CD8-positive, alpha-beta memory T cell (primary cell): ENCODE results near the gene MARCO. TPM values are rescaled to one million over a fixed set of nuclear protein-coding genes. Genes with fewer than 3 reads are reported as not detected.

Source experiments
- CTCF ChIA-PET: fragments of 350-600 bp; sonication (Branson Sonifier 250); formaldehyde crosslinking; loops from one replicate; lab custom pipeline; 2021; ENCODE audit warnings: antibody characterized with exemption; lab: Charles Lee
- POLR2A ChIA-PET: fragments of 350-600 bp; sonication (Branson Sonifier 250); formaldehyde crosslinking; loops from one replicate; lab custom pipeline; 2021; ENCODE audit warnings: antibody characterized with exemption; lab: Charles Lee
- DNase-seq, 5 donors: peaks; one replicate each; pipeline versions ENCODE4 v3.0.0 to v3.0.0-alpha.2; 2020 to 2022; ENCODE audit warnings: mixed read lengths in 1 of 5
- H3K27ac ChIP-seq: one replicate; pipeline ENCODE4 v1.7.0; 2013; ENCODE audit warnings: low read depth, mild to moderate bottlenecking, low read length, moderate library complexity
- H3K27me3 ChIP-seq: 2 replicates; pipeline ENCODE4 v1.7.0; 2013; ENCODE audit warnings: low read length, mild to moderate bottlenecking; ENCODE audit not compliant: insufficient read depth, poor library complexity, severe bottlenecking
- H3K36me3 ChIP-seq: 2 replicates; pipeline ENCODE4 v1.7.0; 2013; ENCODE audit warnings: mild to moderate bottlenecking, low read length, moderate library complexity; ENCODE audit not compliant: insufficient read depth
- H3K4me1 ChIP-seq: 2 replicates; pipeline ENCODE4 v1.7.0; 2013; ENCODE audit warnings: mild to moderate bottlenecking, low read length, moderate library complexity; ENCODE audit not compliant: insufficient read depth
- H3K4me3 ChIP-seq: 2 replicates; pipeline ENCODE4 v1.7.0; 2013; ENCODE audit warnings: mild to moderate bottlenecking, low read length
- H3K9me3 ChIP-seq: 2 replicates; pipeline ENCODE4 v1.7.0; 2013; ENCODE audit warnings: mild to moderate bottlenecking, low read length
- H3K27ac Mint-ChIP-seq, 8 donors: one replicate each; pipeline ENCODE4 v1.8.0; 2020 to 2021; ENCODE audit warnings: mixed read lengths in 8 of 8, mild to moderate bottlenecking in 6 of 8, inconsistent platforms in 3 of 8, moderate library complexity in 3 of 8
- H3K27me3 Mint-ChIP-seq, 2 donors: one replicate each; pipeline ENCODE4 v1.8.0; 2020 to 2021; ENCODE audit warnings: mixed read lengths in 2 of 2, mild to moderate bottlenecking in 1 of 2, moderate library complexity in 1 of 2
- H3K36me3 Mint-ChIP-seq, 3 donors: one replicate each; pipeline ENCODE4 v1.8.0; 2020 to 2021; ENCODE audit warnings: mixed read lengths in 3 of 3, inconsistent platforms in 1 of 3, mild to moderate bottlenecking in 1 of 3
- H3K4me1 Mint-ChIP-seq, 3 donors: one replicate each; pipeline ENCODE4 v1.8.0; 2020 to 2021; ENCODE audit warnings: mixed read lengths in 3 of 3, inconsistent platforms in 1 of 3, mild to moderate bottlenecking in 1 of 3
- H3K4me3 Mint-ChIP-seq, 7 donors: one replicate each; pipeline ENCODE4 v1.8.0; 2020 to 2021; ENCODE audit warnings: mixed read lengths in 7 of 7, mild to moderate bottlenecking in 6 of 7, moderate library complexity in 4 of 7, inconsistent platforms in 2 of 7
- H3K9me3 Mint-ChIP-seq, 5 donors: one replicate each; pipeline ENCODE4 v1.8.0; 2020 to 2022; ENCODE audit warnings: mixed read lengths in 5 of 5, mild to moderate bottlenecking in 3 of 5, moderate library complexity in 2 of 5, inconsistent platforms in 1 of 5
- polyA plus RNA-seq: library from polyadenylated mRNA; unstranded; fragments of 300-500 nt; fragmentation: Illumina TruSeq; gene quantifications from one replicate; pipeline ENCODE4 v1.2.3, GENCODE V29; 2021
- total RNA-seq, 2 experiments: library from RNA; stranded (reverse); gene quantifications; one replicate each; pipeline ENCODE4 v1.2.3, GENCODE V29; 2021

Gene MARCO
- total RNA-seq (not detected), polyA plus RNA-seq (not detected)

- Mint-ChIP-seq H3K4me3 (no peak within 1 kb of the TSS), H3K27me3 (peaks cover 3% of the 10 kb centered on the region in 2 donors), H3K9me3 (peaks cover 0 to 3% (median 0%) of the 10 kb centered on the region in 5 donors), H3K36me3 (no peaks in the 10 kb centered on the region), H3K27ac (peak within 1 kb of the TSS in 1 of 8 donors; percentile 15), H3K4me1 (no peaks in the 10 kb centered on the region)
- DNase-seq, result no peak
- H3K4me3 ChIP-seq, result no peak within 1 kb of the TSS
- no peaks in the 10 kb centered on the region for H3K4me1 ChIP-seq
- CTCF ChIA-PET, result no interaction called here
- H3K27ac ChIP-seq, result no peak within 1 kb of the TSS
- H3K27me3 ChIP-seq, result no peaks in the 10 kb centered on the region
- POLR2A ChIA-PET, result no interaction called here
- H3K36me3 ChIP-seq, result no peaks in the 10 kb centered on the region
- no peaks in the 10 kb centered on the region for H3K9me3 ChIP-seq
Observed at GRCh38 chr2:118942031-118942430, at the start of gene MARCO. Gene MARCO (plus strand): TSS chr2:118942194. CDS start chr2:118942301, 107 bp downstream.

GRCh38 chr2:118893100-118893499, 48.9 kb upstream of the MARCO start:
- Histone ChIP-seq H3K27me3 (no peaks in the 10 kb centered on the region), H3K36me3 (no peaks in the 10 kb centered on the region), H3K27ac (no peak overlapping the region), H3K9me3 (peaks cover 8% of the 10 kb centered on the region), H3K4me3 (no peak overlapping the region), H3K4me1 (no peaks in the 10 kb centered on the region)
- no peak for DNase-seq
- Mint-ChIP-seq H3K27me3 (peaks cover 0 to 6% of the 10 kb centered on the region in 2 donors), H3K27ac (no peak overlapping the region), H3K4me1 (no peaks in the 10 kb centered on the region), H3K4me3 (no peak overlapping the region), H3K9me3 (peaks cover 0 to 12% (median 8%) of the 10 kb centered on the region in 5 donors), H3K36me3 (no peaks in the 10 kb centered on the region)
- ChIA-PET CTCF (interaction anchor here (1.0 kb wide), 1 partner anchor 11 kb away, joined by 3 read pairs; no protein-coding TSS in a partner anchor), POLR2A (no interaction called here)

GRCh38 chr2:118902266-118903028, 39.5 kb upstream of the MARCO start:
- no peaks in the 10 kb centered on the region for H3K36me3 ChIP-seq
- peak overlapping the region in 1 of 8 donors; percentile 86 for H3K27ac Mint-ChIP-seq
- no peaks in the 10 kb centered on the region for H3K27me3 ChIP-seq
- H3K36me3 Mint-ChIP-seq, result no peaks in the 10 kb centered on the region
- CTCF ChIA-PET, result no interaction called here
- H3K27me3 Mint-ChIP-seq, result peaks cover 7 to 16% of the 10 kb centered on the region in 2 donors
- no peak overlapping the region for H3K27ac ChIP-seq
- no peaks in the 10 kb centered on the region for H3K4me1 Mint-ChIP-seq
- no peak overlapping the region for H3K4me3 ChIP-seq
- H3K4me1 ChIP-seq, result peaks cover 25% of the 10 kb centered on the region
- no peak overlapping the region for H3K4me3 Mint-ChIP-seq
- POLR2A ChIA-PET, result no interaction called here
- H3K9me3 ChIP-seq, result no peaks in the 10 kb centered on the region
- peak in 1 of 5 donors; percentile 12 for DNase-seq
- peaks cover 0 to 3% (median 0%) of the 10 kb centered on the region in 5 donors for H3K9me3 Mint-ChIP-seq

- CTCF ChIA-PET, result no interaction called here
- Histone ChIP-seq H3K4me3 (no peak overlapping the region), H3K9me3 (no peaks in the 10 kb centered on the region), H3K4me1 (peaks cover 25% of the 10 kb centered on the region), H3K36me3 (no peaks in the 10 kb centered on the region), H3K27ac (no peak overlapping the region), H3K27me3 (no peaks in the 10 kb centered on the region)
- Mint-ChIP-seq H3K4me1 (no peaks in the 10 kb centered on the region), H3K4me3 (no peak overlapping the region), H3K36me3 (no peaks in the 10 kb centered on the region), H3K27me3 (peaks cover 7 to 17% of the 10 kb centered on the region in 2 donors), H3K9me3 (peaks cover 0 to 3% (median 0%) of the 10 kb centered on the region in 5 donors), H3K27ac (no peak overlapping the region)
- POLR2A ChIA-PET, result no interaction called here
- DNase-seq, result no peak
Observed at GRCh38 chr2:118903029-118903351, 39.0 kb upstream of the MARCO start.

GRCh38 chr2:118903551-118904479, 38.2 kb upstream of the MARCO start:
- peaks cover 0 to 3% (median 0%) of the 10 kb centered on the region in 5 donors for H3K9me3 Mint-ChIP-seq
- CTCF ChIA-PET, result no interaction called here
- H3K4me1 ChIP-seq, result peaks cover 25% of the 10 kb centered on the region
- no peak for DNase-seq
- no peaks in the 10 kb centered on the region for H3K27me3 ChIP-seq
- POLR2A ChIA-PET, result no interaction called here
- H3K36me3 ChIP-seq, result no peaks in the 10 kb centered on the region
- H3K27ac Mint-ChIP-seq, result no peak overlapping the region
- no peak overlapping the region for H3K4me3 Mint-ChIP-seq
- H3K36me3 Mint-ChIP-seq, result no peaks in the 10 kb centered on the region
- no peaks in the 10 kb centered on the region for H3K4me1 Mint-ChIP-seq
- peaks cover 7 to 17% of the 10 kb centered on the region in 2 donors for H3K27me3 Mint-ChIP-seq
- H3K27ac ChIP-seq, result no peak overlapping the region
- H3K4me3 ChIP-seq, result no peak overlapping the region
- no peaks in the 10 kb centered on the region for H3K9me3 ChIP-seq

GRCh38 chr2:118905206-118905605, 36.8 kb upstream of the MARCO start:
- Histone ChIP-seq H3K27me3 (no peaks in the 10 kb centered on the region), H3K4me1 (peaks cover 25% of the 10 kb centered on the region), H3K27ac (no peak overlapping the region), H3K4me3 (no peak overlapping the region), H3K36me3 (no peaks in the 10 kb centered on the region), H3K9me3 (no peaks in the 10 kb centered on the region)
- no peaks in the 10 kb centered on the region for H3K4me1 Mint-ChIP-seq
- peaks cover 11 to 17% of the 10 kb centered on the region in 2 donors for H3K27me3 Mint-ChIP-seq
- DNase-seq, result no peak
- POLR2A ChIA-PET, result no interaction called here
- H3K36me3 Mint-ChIP-seq, result no peaks in the 10 kb centered on the region
- H3K4me3 Mint-ChIP-seq, result no peak overlapping the region
- peaks cover 0 to 3% (median 0%) of the 10 kb centered on the region in 5 donors for H3K9me3 Mint-ChIP-seq
- CTCF ChIA-PET, result no interaction called here
- no peak overlapping the region for H3K27ac Mint-ChIP-seq

- peaks cover 11 to 17% of the 10 kb centered on the region in 2 donors for H3K27me3 Mint-ChIP-seq
- CTCF ChIA-PET, result no interaction called here
- Histone ChIP-seq H3K9me3 (no peaks in the 10 kb centered on the region), H3K36me3 (no peaks in the 10 kb centered on the region), H3K4me1 (peaks cover 25% of the 10 kb centered on the region), H3K4me3 (no peak overlapping the region), H3K27ac (no peak overlapping the region), H3K27me3 (no peaks in the 10 kb centered on the region)
- no peaks in the 10 kb centered on the region for H3K4me1 Mint-ChIP-seq
- H3K27ac Mint-ChIP-seq, result no peak overlapping the region
- H3K4me3 Mint-ChIP-seq, result no peak overlapping the region
- no peaks in the 10 kb centered on the region for H3K36me3 Mint-ChIP-seq
- POLR2A ChIA-PET, result no interaction called here
- DNase-seq, result no peak
- H3K9me3 Mint-ChIP-seq, result peaks cover 0 to 3% (median 0%) of the 10 kb centered on the region in 5 donors
Observed at GRCh38 chr2:118906186-118906585, 35.8 kb upstream of the MARCO start.

GRCh38 chr2:118907759-118908158, 34.2 kb upstream of the MARCO start:
- Histone ChIP-seq H3K27ac (no peak overlapping the region), H3K27me3 (no peaks in the 10 kb centered on the region), H3K36me3 (no peaks in the 10 kb centered on the region), H3K4me1 (peaks cover 12% of the 10 kb centered on the region), H3K4me3 (no peak overlapping the region), H3K9me3 (no peaks in the 10 kb centered on the region)
- no peak overlapping the region for H3K4me3 Mint-ChIP-seq
- H3K9me3 Mint-ChIP-seq, result no peaks in the 10 kb centered on the region
- CTCF ChIA-PET, result interaction anchor here (2.1 kb wide), 1 partner anchor 25 kb away, joined by 6 read pairs; no protein-coding TSS in a partner anchor
- DNase-seq, result no peak
- no peaks in the 10 kb centered on the region for H3K4me1 Mint-ChIP-seq
- peaks cover 5 to 19% of the 10 kb centered on the region in 2 donors for H3K27me3 Mint-ChIP-seq
- H3K36me3 Mint-ChIP-seq, result no peaks in the 10 kb centered on the region
- POLR2A ChIA-PET, result no interaction called here
- H3K27ac Mint-ChIP-seq, result no peak overlapping the region
